Fibroblast of lung (primary cell): ENCODE measurements around the gene FSD2.

Experiments used
- CTCF ChIP-seq, 2 donors: IDR thresholded peaks in 1 of 2; conservative IDR thresholded peaks in 1 of 2; 1 replicate in 1 of 2; 2 replicates in 1 of 2; pipeline ENCODE4 v1.5.1; 2011 to 2012; ENCODE audit warnings: low read length in 2 of 2, control low read depth in 1 of 2, inconsistent platforms in 1 of 2, low read depth in 1 of 2, mild to moderate bottlenecking in 1 of 2
- EZH2 ChIP-seq: IDR thresholded peaks from 2 replicates; pipeline ENCODE4 v1.5.1; 2012; ENCODE audit warnings: low read length, control low read depth, mild to moderate bottlenecking; ENCODE audit errors: missing control alignments

- no peak for TF ChIP-seq CTCF (conservative IDR thresholded peaks at IDR 0.05 in 1 of 2, IDR thresholded peaks at IDR 0.05 in 1 of 2; ENCODE audit: low read depth in 1 of 2, low read length in 2 of 2)
- no peak for TF ChIP-seq EZH2
Observed at GRCh38 chr15:82748315-82748714, 57.6 kb downstream of the FSD2 start.
